H9 (cell line): Measurements from ENCODE around the gene LGMN. TPM values are rescaled to one million over a fixed set of nuclear protein-coding genes. Genes with fewer than 3 reads are reported as not detected.

Experiments
- DNase-seq: peaks from one replicate; pipeline ENCODE4 v3.0.0-alpha.2; 2017
- H2AFZ ChIP-seq: one replicate; pipeline ENCODE4 v1.6.1; 2013; ENCODE audit warnings: mild to moderate bottlenecking, low read length, control low read depth, moderate library complexity
- H2AK5ac ChIP-seq: 2 replicates; pipeline ENCODE4 v1.6.1; 2013; ENCODE audit warnings: low read length, control low read depth, mixed read lengths; ENCODE audit not compliant: insufficient read length
- H2BK120ac ChIP-seq: one replicate; pipeline ENCODE4 v1.6.1; 2013; ENCODE audit warnings: low read depth, mild to moderate bottlenecking, low read length, control low read depth, inconsistent platforms; ENCODE audit not compliant: poor library complexity, severe bottlenecking
- H2BK12ac ChIP-seq: 2 replicates; pipeline ENCODE4 v1.6.1; 2013; ENCODE audit warnings: low read length, control low read depth, mixed read lengths, low read depth; ENCODE audit not compliant: insufficient read length
- H2BK15ac ChIP-seq: 2 replicates; pipeline ENCODE4 v1.6.1; 2013; ENCODE audit warnings: low read depth, low read length, control low read depth
- H2BK20ac ChIP-seq: one replicate; pipeline ENCODE4 v1.6.1; 2013; ENCODE audit warnings: low read depth, mild to moderate bottlenecking, low read length, control low read depth, inconsistent platforms; ENCODE audit not compliant: poor library complexity, severe bottlenecking
- H2BK5ac ChIP-seq: 2 replicates; pipeline ENCODE4 v1.6.1; 2013; ENCODE audit warnings: low read length, control low read depth, mixed read lengths; ENCODE audit not compliant: insufficient read length
- H3K14ac ChIP-seq: 2 replicates; pipeline ENCODE4 v1.6.1; 2013; ENCODE audit warnings: low read length, control low read depth; ENCODE audit not compliant: insufficient read depth
- H3K18ac ChIP-seq: 2 replicates; pipeline ENCODE4 v1.6.1; 2013; ENCODE audit warnings: low read depth, mild to moderate bottlenecking, mixed read lengths, low read length, control low read depth; ENCODE audit not compliant: insufficient read length
- H3K23ac ChIP-seq: 2 replicates; pipeline ENCODE4 v1.6.1; 2013; ENCODE audit warnings: low read length, control low read depth, mixed read lengths, low read depth; ENCODE audit not compliant: insufficient read length
- H3K23me2 ChIP-seq: 2 replicates; pipeline ENCODE4 v1.6.1; 2013; ENCODE audit warnings: low read depth, mild to moderate bottlenecking, mixed read lengths, low read length, control low read depth; ENCODE audit not compliant: insufficient read length, poor library complexity, severe bottlenecking
- H3K27ac ChIP-seq: 2 replicates; pipeline ENCODE4 v1.5.1; 2013; ENCODE audit warnings: low read length, control low read depth, mixed read lengths, low read depth; ENCODE audit not compliant: insufficient read length
- H3K27me3 ChIP-seq: 2 replicates; pipeline ENCODE4 v1.6.1; 2013; ENCODE audit warnings: low read length, control low read depth, inconsistent platforms; ENCODE audit not compliant: insufficient read depth
- H3K4ac ChIP-seq: 2 replicates; pipeline ENCODE4 v1.6.1; 2013; ENCODE audit warnings: low read depth, mild to moderate bottlenecking, control low read depth, inconsistent platforms, low read length, moderate library complexity
- H3K4me1 ChIP-seq: 2 replicates; pipeline ENCODE4 v1.6.1; 2013; ENCODE audit warnings: low read length, control low read depth, inconsistent platforms; ENCODE audit not compliant: insufficient read depth
- H3K4me2 ChIP-seq: 2 replicates; pipeline ENCODE4 v1.6.1; 2013; ENCODE audit warnings: low read length, control low read depth, mixed read lengths; ENCODE audit not compliant: insufficient read length, insufficient read depth
- H3K56ac ChIP-seq: 2 replicates; pipeline ENCODE4 v1.6.1; 2013; ENCODE audit warnings: low read depth, mild to moderate bottlenecking, mixed read lengths, low read length, control low read depth; ENCODE audit not compliant: insufficient read length
- H3K79me1 ChIP-seq: 2 replicates; pipeline ENCODE4 v1.6.1; 2013; ENCODE audit warnings: low read depth, mild to moderate bottlenecking, moderate library complexity, low read length, control low read depth, inconsistent platforms; ENCODE audit not compliant: insufficient read depth, poor library complexity, severe bottlenecking
- H3K79me2 ChIP-seq: 2 replicates; pipeline ENCODE4 v1.6.1; 2013; ENCODE audit warnings: low read length, control low read depth, inconsistent platforms; ENCODE audit not compliant: insufficient read depth
- H3K9ac ChIP-seq: 2 replicates; pipeline ENCODE4 v1.6.1; 2013; ENCODE audit warnings: low read length, control low read depth, mixed read lengths; ENCODE audit not compliant: insufficient read length; ENCODE audit errors: extremely low read depth
- H3K9me3 ChIP-seq: one replicate; pipeline ENCODE4 v1.6.1; 2013; ENCODE audit warnings: low read depth, low read length, inconsistent platforms; ENCODE audit not compliant: control insufficient read depth
- H3T11ph ChIP-seq: one replicate; pipeline ENCODE4 v1.6.1; 2013; ENCODE audit warnings: mild to moderate bottlenecking, low read length, control low read depth, inconsistent platforms
- H4K20me1 ChIP-seq: one replicate; pipeline ENCODE4 v1.6.1; 2013; ENCODE audit not compliant: control insufficient read depth, insufficient read length, insufficient read depth
- H4K5ac ChIP-seq: 2 replicates; pipeline ENCODE4 v1.6.1; 2013; ENCODE audit warnings: low read depth, mild to moderate bottlenecking, mixed read lengths, low read length, control low read depth; ENCODE audit not compliant: insufficient read length
- H4K8ac ChIP-seq: replicated peaks from 2 replicates; pipeline ENCODE4 v1.6.1; 2013; ENCODE audit warnings: low read length, control low read depth, mixed read lengths, low read depth; ENCODE audit not compliant: insufficient read length
- H4K91ac ChIP-seq: 2 replicates; pipeline ENCODE4 v1.6.1; 2013; ENCODE audit warnings: low read depth, mild to moderate bottlenecking, moderate library complexity, mixed read lengths, low read length, control low read depth; ENCODE audit not compliant: insufficient read length
- H3K27ac Mint-ChIP-seq, 3 experiments: 2 replicates in 2 of 3; 3 replicates in 1 of 3; pipeline ENCODE4 v1.8.0; 2020 to 2021; ENCODE audit warnings: mixed read lengths in 3 of 3, mild to moderate bottlenecking in 1 of 3, moderate library complexity in 1 of 3
- H3K27me3 Mint-ChIP-seq: 2 replicates; pipeline ENCODE4 v1.8.0; 2021; ENCODE audit warnings: low read depth, mild to moderate bottlenecking, moderate library complexity, mixed read lengths
- H3K36me3 Mint-ChIP-seq, 3 experiments: 2 replicates in 2 of 3; 3 replicates in 1 of 3; pipeline ENCODE4 v1.8.0; 2020 to 2021; ENCODE audit warnings: low read depth in 3 of 3, mixed read lengths in 3 of 3; ENCODE audit not compliant: insufficient read depth in 1 of 3
- H3K4me1 Mint-ChIP-seq, 2 experiments: 2 replicates each; pipeline ENCODE4 v1.8.0; 2020; ENCODE audit warnings: mixed read lengths in 2 of 2
- H3K4me3 Mint-ChIP-seq, 2 experiments: 2 replicates in 1 of 2; 3 replicates in 1 of 2; pipeline ENCODE4 v1.8.0; 2020 to 2021; ENCODE audit warnings: mild to moderate bottlenecking in 2 of 2, mixed read lengths in 2 of 2, moderate library complexity in 1 of 2
- H3K9me3 Mint-ChIP-seq, 2 experiments: 2 replicates in 1 of 2; 3 replicates in 1 of 2; pipeline ENCODE4 v1.8.0; 2020; ENCODE audit warnings: mild to moderate bottlenecking in 2 of 2, mixed read lengths in 2 of 2, moderate library complexity in 1 of 2
- WGBS: extraction: QIAGEN DNeasy Blood & Tissue Kit; methylation state at CpG from one replicate; pipeline ENCODE4 v1.1.7; 2013; ENCODE audit warnings: missing lambda C conversion rate, low lambda C conversion rate, mixed read lengths; ENCODE audit not compliant: insufficient read length; ENCODE audit errors: extremely low coverage; 5-methylcytosine and 5-hydroxymethylcytosine counted together
- total RNA-seq: library from RNA; stranded (reverse); gene quantifications from 2 replicates; pipeline ENCODE4 v1.2.1, GENCODE V29; 2021
- TF ChIP-seq, protein P1 (sequence below): fragments of 200-600 bp; sonication (generic); conservative IDR thresholded peaks from 3 replicates; pipeline ENCODE4 v1.8.0; 2021; ENCODE audit warnings: antibody characterized with exemption, mild to moderate bottlenecking

LGMN gene
- total RNA-seq, 1 experiment from 2014 or later, result 55.3 TPM

- Histone ChIP-seq H2BK20ac (no peak overlapping the region), H3T11ph (no peak overlapping the region), H3K56ac (no peak overlapping the region), H3K23ac (no peak overlapping the region), H2BK12ac (no peak overlapping the region), H3K18ac (no peak overlapping the region), H2AFZ (no peak overlapping the region), H3K79me1 (peaks cover 5% of the 10 kb centered on the region), H4K20me1 (no peaks in the 10 kb centered on the region), H2AK5ac (no peak overlapping the region), H3K4me2 (no peak overlapping the region), H3K9me3 (no peaks in the 10 kb centered on the region), H3K23me2 (no peaks in the 10 kb centered on the region), H4K8ac (no peak overlapping the region), H3K14ac (no peak overlapping the region), H3K9ac (no peak overlapping the region), H4K91ac (no peak overlapping the region), H2BK120ac (no peak overlapping the region), H2BK15ac (no peak overlapping the region), H3K27ac (no peak overlapping the region), H4K5ac (no peak overlapping the region), H2BK5ac (no peak overlapping the region), H3K27me3 (no peaks in the 10 kb centered on the region), H3K4ac (no peak overlapping the region), H3K4me1 (no peaks in the 10 kb centered on the region), H3K79me2 (no peaks in the 10 kb centered on the region)
- no peak overlapping the region for H3K4me3 Mint-ChIP-seq
- H3K9me3 Mint-ChIP-seq, result no peaks in the 10 kb centered on the region
- H3K27ac Mint-ChIP-seq, result peak overlapping the region; percentile 29 to 90 (median 44); a peak in 3 of 7 replicates
- H3K36me3 Mint-ChIP-seq, result peaks cover 23 to 38% (median 32%) of the 10 kb centered on the region in 3 experiments
- no CpG with 5 or more reads among the region's 14 CpGs for WGBS
- H3K4me1 Mint-ChIP-seq, result peaks cover 0 to 3% of the 10 kb centered on the region in 2 experiments; a peak in 2 of 4 replicates
- TF ChIP-seq, protein P1, sequence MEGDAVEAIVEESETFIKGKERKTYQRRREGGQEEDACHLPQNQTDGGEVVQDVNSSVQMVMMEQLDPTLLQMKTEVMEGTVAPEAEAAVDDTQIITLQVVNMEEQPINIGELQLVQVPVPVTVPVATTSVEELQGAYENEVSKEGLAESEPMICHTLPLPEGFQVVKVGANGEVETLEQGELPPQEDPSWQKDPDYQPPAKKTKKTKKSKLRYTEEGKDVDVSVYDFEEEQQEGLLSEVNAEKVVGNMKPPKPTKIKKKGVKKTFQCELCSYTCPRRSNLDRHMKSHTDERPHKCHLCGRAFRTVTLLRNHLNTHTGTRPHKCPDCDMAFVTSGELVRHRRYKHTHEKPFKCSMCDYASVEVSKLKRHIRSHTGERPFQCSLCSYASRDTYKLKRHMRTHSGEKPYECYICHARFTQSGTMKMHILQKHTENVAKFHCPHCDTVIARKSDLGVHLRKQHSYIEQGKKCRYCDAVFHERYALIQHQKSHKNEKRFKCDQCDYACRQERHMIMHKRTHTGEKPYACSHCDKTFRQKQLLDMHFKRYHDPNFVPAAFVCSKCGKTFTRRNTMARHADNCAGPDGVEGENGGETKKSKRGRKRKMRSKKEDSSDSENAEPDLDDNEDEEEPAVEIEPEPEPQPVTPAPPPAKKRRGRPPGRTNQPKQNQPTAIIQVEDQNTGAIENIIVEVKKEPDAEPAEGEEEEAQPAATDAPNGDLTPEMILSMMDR, result no peak
- no peak for DNase-seq
- H3K27me3 Mint-ChIP-seq, result no peaks in the 10 kb centered on the region
Measured at GRCh38 chr14:92729634-92730358, 18.6 kb downstream of the LGMN start.
